Measurements from ENCODE around the gene EREG. TPM values are rescaled to one million over a fixed set of nuclear protein-coding genes. Genes with fewer than 3 reads are reported as not detected.

Gene EREG
- total RNA-seq, 2 experiments from 2014 or later: not detected

GRCh38 chr4:74385386-74385785 lies 20.4 kb downstream of the EREG start:
- H3K4me3 Mint-ChIP-seq: no peak overlapping the region
- intact Hi-C loops (cut with micrococcal nuclease): no loop called here
- H3K27ac Mint-ChIP-seq: no peak overlapping the region
- no peaks in the 10 kb centered on the region for H3K4me1 Mint-ChIP-seq (ENCODE audit: low read depth)
- ChIA-PET CTCF (no interaction called here), POLR2A (no interaction called here)
- no peaks in the 10 kb centered on the region for H3K9me3 Mint-ChIP-seq
- no peak for ATAC-seq
- no peak for TF ChIP-seq CTCF (IDR thresholded peaks at IDR 0.05)
- DNase-seq: no peak
- no peaks in the 10 kb centered on the region for H3K36me3 Mint-ChIP-seq (ENCODE audit: low read depth)
- H3K27me3 Mint-ChIP-seq: peaks cover 6% of the 10 kb centered on the region

- peaks cover 6% of the 10 kb centered on the region for H3K27me3 Mint-ChIP-seq
- no peaks in the 10 kb centered on the region for H3K4me1 Mint-ChIP-seq (ENCODE audit: low read depth)
- H3K9me3 Mint-ChIP-seq: no peaks in the 10 kb centered on the region
- CTCF ChIA-PET: no interaction called here
- intact Hi-C loops (cut with micrococcal nuclease): no loop called here
- no peak overlapping the region for H3K27ac Mint-ChIP-seq
- no peak for ATAC-seq
- no peak for TF ChIP-seq CTCF (IDR thresholded peaks at IDR 0.05)
- POLR2A ChIA-PET: no interaction called here
- no peak overlapping the region for H3K4me3 Mint-ChIP-seq
- DNase-seq: no peak
- H3K36me3 Mint-ChIP-seq (ENCODE audit: low read depth): no peaks in the 10 kb centered on the region
These were observed 21.2 kb downstream of the EREG start for GRCh38 chr4:74386159-74386558.

GRCh38 chr4:74387790-74388189 lies 22.8 kb downstream of the EREG start:
- no peak for TF ChIP-seq CTCF (IDR thresholded peaks at IDR 0.05)
- Mint-ChIP-seq H3K9me3 (no peaks in the 10 kb centered on the region), H3K4me1 (ENCODE audit: low read depth) (no peaks in the 10 kb centered on the region), H3K36me3 (ENCODE audit: low read depth) (no peaks in the 10 kb centered on the region), H3K27ac (no peak overlapping the region), H3K4me3 (no peak overlapping the region), H3K27me3 (peaks cover 6% of the 10 kb centered on the region)
- ChIA-PET POLR2A (no interaction called here), CTCF (interaction anchor here (0.6 to 1.1 kb wide), 2 partner anchors 10 to 65 kb away, joined by 3 read pairs; no protein-coding TSS in a partner anchor)
- no peak for ATAC-seq
- no peak for DNase-seq
- intact Hi-C loops (cut with micrococcal nuclease): no loop called here

GRCh38 chr4:74389494-74389893 lies 24.5 kb downstream of the EREG start:
- POLR2A ChIA-PET: no interaction called here
- H3K9me3 Mint-ChIP-seq: no peaks in the 10 kb centered on the region
- ATAC-seq (no peak), DNase-seq (no peak)
- H3K36me3 Mint-ChIP-seq (ENCODE audit: low read depth): no peaks in the 10 kb centered on the region
- intact Hi-C loops (cut with micrococcal nuclease): no loop called here
- TF ChIP-seq CTCF (IDR thresholded peaks at IDR 0.05): no peak
- H3K27ac Mint-ChIP-seq: no peak overlapping the region
- CTCF ChIA-PET: no interaction called here
- H3K4me1 Mint-ChIP-seq (ENCODE audit: low read depth): peaks cover 1% of the 10 kb centered on the region
- no peak overlapping the region for H3K4me3 Mint-ChIP-seq
- peaks cover 4% of the 10 kb centered on the region for H3K27me3 Mint-ChIP-seq

GRCh38 chr4:74390677-74391076 lies 25.7 kb downstream of the EREG start:
- DNase-seq (no peak), ATAC-seq (no peak)
- CTCF ChIA-PET: no interaction called here
- H3K4me1 Mint-ChIP-seq (ENCODE audit: low read depth): peaks cover 1% of the 10 kb centered on the region
- H3K36me3 Mint-ChIP-seq (ENCODE audit: low read depth): no peaks in the 10 kb centered on the region
- no peak overlapping the region for H3K4me3 Mint-ChIP-seq
- H3K27ac Mint-ChIP-seq: no peak overlapping the region
- H3K27me3 Mint-ChIP-seq: peaks cover 3% of the 10 kb centered on the region
- no peaks in the 10 kb centered on the region for H3K9me3 Mint-ChIP-seq
- POLR2A ChIA-PET: no interaction called here
- no peak for TF ChIP-seq CTCF (IDR thresholded peaks at IDR 0.05)
- intact Hi-C loops (cut with micrococcal nuclease): no loop called here

Measured in activated CD8-positive, alpha-beta T cell treated with anti-CD3 and anti-CD28 coated beads for 36 hours (primary cell).